HCT116 (cell line): ENCODE results near the gene ARHGEF6. TPM values are rescaled to one million over a fixed set of nuclear protein-coding genes. Genes with fewer than 3 reads are reported as not detected.

ENCODE experiments used
- ATAC-seq: fragments of 200-7000 bp; cut with Tn5 transposase; 2 replicates; pipeline ENCODE4 v1.9.1; 2020; ENCODE audit warnings: mild to moderate bottlenecking, moderate library complexity
- BruUV-seq: library from RNA; stranded (reverse); fragments of 400-500 nt; replicated peaks from 2 replicates; lab custom pipeline; 2021; lab: Mats Ljungman, UMichigan
- CTCF ChIA-PET: fragments of 300-600 bp; sonication (Branson Sonifier 250); formaldehyde crosslinking; loops from one replicate; lab custom pipeline; 2021; ENCODE audit warnings: antibody characterized with exemption; lab: Charles Lee
- POLR2A ChIA-PET: fragments of 300-600, 350-600 bp; sonication (Branson Sonifier 250); formaldehyde crosslinking; loops from one replicate; lab custom pipeline; 2021; ENCODE audit warnings: antibody characterized with exemption; lab: Charles Lee
- RAD21 ChIA-PET, 2 experiments: fragments of 300-600 bp; sonication (Branson Sonifier 250); formaldehyde crosslinking; loops; one replicate each; lab custom pipeline; 2023; ENCODE audit warnings: low total read pairs in 2 of 2; ENCODE audit not compliant: uncharacterized antibody in 2 of 2, unreplicated experiment in 2 of 2, low non-redundant PET in 1 of 2; lab: Charles Lee
- DNase-seq: peaks from one replicate; pipeline ENCODE4 v3.0.0-alpha.2; 2010; ENCODE audit warnings: low read depth, low spot score
- H2AFZ ChIP-seq: fragments of 200-600 bp; shearing (Covaris generic), sonication (generic); 2 replicates; pipeline ENCODE4 v1.6.1; 2017; ENCODE audit warnings: low read depth, mixed run types, mixed read lengths, antibody characterized with exemption, low read length; ENCODE audit not compliant: poor library complexity, severe bottlenecking
- H3K27ac ChIP-seq: 2 replicates; pipeline ENCODE4 v1.5.1; 2012; ENCODE audit warnings: low read depth, low read length
- H3K27me3 ChIP-seq: fragments of 200-600 bp; sonication (generic); 2 replicates; pipeline ENCODE4 v1.6.1; 2016; ENCODE audit warnings: mixed run types, low read length, mixed read lengths; ENCODE audit not compliant: insufficient read depth
- H3K36me3 ChIP-seq, 2 experiments: fragments of 200-500 bp in 1 of 2; fragments of 200-600 bp in 1 of 2; sonication (Bioruptor generic) in 1 of 2; sonication (generic) in 1 of 2; 2 replicates each; pipeline versions ENCODE4 v1.5.1 to v1.6.1; 2014 to 2016; ENCODE audit warnings: low read length in 2 of 2, inconsistent platforms in 1 of 2, mixed read lengths in 1 of 2, mixed run types in 1 of 2; ENCODE audit not compliant: insufficient read depth in 2 of 2, control insufficient read depth in 1 of 2
- H3K4me1 ChIP-seq, 2 experiments: fragments of 200-600 bp in 1 of 2; sonication (generic) in 1 of 2; 2 replicates each; pipeline versions ENCODE4 v1.5.1 to v1.6.1; 2012 to 2017; ENCODE audit warnings: low read length in 2 of 2, inconsistent platforms in 1 of 2, mild to moderate bottlenecking in 1 of 2, mixed read lengths in 1 of 2, mixed run types in 1 of 2, moderate library complexity in 1 of 2; ENCODE audit not compliant: insufficient read depth in 2 of 2, control insufficient read depth in 1 of 2
- H3K4me2 ChIP-seq: fragments of 200-600 bp; sonication (generic); 2 replicates; pipeline ENCODE4 v1.6.1; 2017; ENCODE audit warnings: mixed run types, low read length, mixed read lengths
- H3K4me3 ChIP-seq, 2 experiments: fragments of 200-600 bp in 1 of 2; sonication (generic) in 1 of 2; replicated peaks in 1 of 2; 2 replicates each; pipeline ENCODE4 v1.5.1; 2011 to 2016; ENCODE audit warnings: low read length in 2 of 2, control low read depth in 1 of 2, low read depth in 1 of 2, mild to moderate bottlenecking in 1 of 2, mixed read lengths in 1 of 2, mixed run types in 1 of 2
- H3K79me2 ChIP-seq: fragments of 200-600 bp; sonication (generic); 2 replicates; pipeline ENCODE4 v1.6.1; 2017; ENCODE audit warnings: mild to moderate bottlenecking, mixed run types, low read length, moderate library complexity, mixed read lengths; ENCODE audit not compliant: insufficient read depth
- H3K9ac ChIP-seq: fragments of 200-600 bp; sonication (generic); 2 replicates; pipeline ENCODE4 v1.6.1; 2016; ENCODE audit warnings: low read length, mixed read lengths
- H3K9me2 ChIP-seq: fragments of 200-600 bp; sonication (generic), shearing (Covaris generic); 2 replicates; pipeline ENCODE4 v1.6.1; 2017; ENCODE audit warnings: mixed run types, mild to moderate bottlenecking, moderate library complexity; ENCODE audit not compliant: insufficient read depth
- H3K9me3 ChIP-seq, 2 experiments: fragments of 200-500 bp in 1 of 2; fragments of 200-600 bp in 1 of 2; sonication (Bioruptor generic) in 1 of 2; sonication (generic) in 1 of 2; 2 replicates each; pipeline ENCODE4 v1.6.1; 2014 to 2017; ENCODE audit warnings: low read length in 2 of 2, mixed read lengths in 2 of 2, inconsistent platforms in 1 of 2, low read depth in 1 of 2, mild to moderate bottlenecking in 1 of 2, mixed run types in 1 of 2, moderate library complexity in 1 of 2; ENCODE audit not compliant: control insufficient read depth in 1 of 2, insufficient read depth in 1 of 2
- H4K20me1 ChIP-seq: fragments of 200-600 bp; sonication (generic), shearing (Covaris generic); 2 replicates; pipeline ENCODE4 v1.6.1; 2017; ENCODE audit warnings: mixed run types, mild to moderate bottlenecking, moderate library complexity; ENCODE audit not compliant: insufficient read depth
- CBX3 ChIP-seq: IDR thresholded peaks from 2 replicates; pipeline ENCODE4 v1.6.1; 2012; ENCODE audit warnings: low read depth
- CEBPB ChIP-seq: IDR thresholded peaks from 2 replicates; pipeline ENCODE4 v1.6.1; 2012; ENCODE audit warnings: low read depth
- EGR1 ChIP-seq: IDR thresholded peaks from 2 replicates; pipeline ENCODE4 v1.6.1; 2012; ENCODE audit warnings: low read depth
- ELF1 ChIP-seq: IDR thresholded peaks from 2 replicates; pipeline ENCODE4 v1.6.1; 2012; ENCODE audit warnings: low read depth, borderline replicate concordance
- EZH2 ChIP-seq: fragments of 200-600 bp; sonication (generic); IDR thresholded peaks from 2 replicates; pipeline ENCODE4 v1.6.1; 2017; ENCODE audit warnings: antibody characterized with exemption, mixed run types
- EZH2phosphoT487 ChIP-seq: fragments of 200-600 bp; IDR thresholded peaks from 2 replicates; pipeline ENCODE4 v1.6.1; 2018; ENCODE audit warnings: antibody characterized with exemption, borderline replicate concordance
- JUND ChIP-seq: IDR thresholded peaks from 2 replicates; pipeline ENCODE4 v1.6.1; 2012
- RAD21 ChIP-seq: IDR thresholded peaks from 2 replicates; pipeline ENCODE4 v1.6.1; 2012; ENCODE audit warnings: low read depth, mild to moderate bottlenecking
- SIN3A ChIP-seq: IDR thresholded peaks from 2 replicates; pipeline ENCODE4 v1.6.1; 2012; ENCODE audit warnings: low read depth
- SP1 ChIP-seq: IDR thresholded peaks from 2 replicates; pipeline ENCODE4 v1.6.1; 2012; ENCODE audit warnings: low read depth
- YY1 ChIP-seq: IDR thresholded peaks from 2 replicates; pipeline ENCODE4 v1.6.1; 2011; ENCODE audit warnings: low read length, low read depth, moderate library complexity, mild to moderate bottlenecking; ENCODE audit not compliant: insufficient replicate concordance; ENCODE audit errors: extremely low read depth
- ZFX ChIP-seq: fragments of 450-650 bp; IDR thresholded peaks from 2 replicates; pipeline ENCODE4 v1.6.1; 2017
- ZNF274 ChIP-seq: fragments of 200-500 bp; sonication (Bioruptor generic); IDR thresholded peaks from 2 replicates; pipeline ENCODE4 v1.6.1; 2014; ENCODE audit warnings: mild to moderate bottlenecking, low read depth, low read length, inconsistent platforms
- intact Hi-C: fragments of 100-400 bp; cut with micrococcal nuclease; formaldehyde crosslinking; loops from 2 replicates; pipeline ENCODE4 v1.10.0; 2022
- total RNA-seq: library from RNA; stranded (reverse); gene quantifications from one replicate; pipeline ENCODE4 v1.2.1, GENCODE V29; 2021; ENCODE audit not compliant: unreplicated experiment
- TF ChIP-seq, protein P1 (sequence below): IDR thresholded peaks from 2 replicates; pipeline ENCODE4 v1.6.1; 2012
- TF ChIP-seq, protein P2 (sequence below): IDR thresholded peaks from 2 replicates; pipeline ENCODE4 v1.6.1; 2011; ENCODE audit warnings: mild to moderate bottlenecking, low read length, moderate library complexity; ENCODE audit not compliant: insufficient replicate concordance; ENCODE audit errors: extremely low read depth

Gene ARHGEF6
- total RNA-seq, 1 experiment from 2014 or later, result 1.9 TPM

DNA sequence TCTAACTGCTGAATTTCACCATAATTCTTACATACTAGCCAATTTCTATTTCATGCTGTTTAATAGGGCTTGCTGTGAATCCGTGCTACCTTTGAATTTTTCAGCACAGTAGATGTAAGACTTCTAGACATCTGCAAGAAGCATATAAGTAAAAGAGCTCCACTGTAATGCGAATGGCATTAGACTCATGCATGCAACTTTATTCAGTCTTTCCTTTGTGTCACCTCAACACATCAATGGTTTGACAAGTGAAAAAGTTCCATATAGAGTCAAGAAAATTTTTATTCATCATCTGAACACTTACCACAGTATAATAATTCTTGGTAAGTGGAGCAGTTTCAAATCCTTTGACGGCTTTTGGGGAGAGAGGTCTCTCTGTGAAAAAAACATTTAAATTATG, 48.9 kb downstream of the ARHGEF6 start:
- intact Hi-C loops, result no loop called here
- no peak for ATAC-seq
- CTCF ChIA-PET, result no interaction called here

More for the DNA sequence above, 48.9 kb downstream of the ARHGEF6 start:
- Histone ChIP-seq H4K20me1 (no peaks in the 10 kb centered on the region), H3K79me2 (no peaks in the 10 kb centered on the region), H3K4me3 (no peak overlapping the region), H2AFZ (no peak overlapping the region), H3K9me2 (no peaks in the 10 kb centered on the region), H3K9ac (no peak overlapping the region), H3K9me3 (no peaks in the 10 kb centered on the region), H3K36me3 (no peaks in the 10 kb centered on the region), H3K4me2 (no peak overlapping the region), H3K27ac (no peak overlapping the region), H3K27me3 (no peaks in the 10 kb centered on the region), H3K4me1 (no peaks in the 10 kb centered on the region)
- TF ChIP-seq, protein P1, sequence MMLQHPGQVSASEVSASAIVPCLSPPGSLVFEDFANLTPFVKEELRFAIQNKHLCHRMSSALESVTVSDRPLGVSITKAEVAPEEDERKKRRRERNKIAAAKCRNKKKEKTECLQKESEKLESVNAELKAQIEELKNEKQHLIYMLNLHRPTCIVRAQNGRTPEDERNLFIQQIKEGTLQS, result no peak
- TF ChIP-seq RAD21 (no peak), SIN3A (no peak), JUND (no peak), EGR1 (no peak), ELF1 (no peak), CBX3 (no peak), EZH2phosphoT487 (no peak), CEBPB (no peak), SP1 (no peak), EZH2 (no peak), YY1 (no peak), ZNF274 (no peak), ZFX (no peak)
- TF ChIP-seq, protein P2, sequence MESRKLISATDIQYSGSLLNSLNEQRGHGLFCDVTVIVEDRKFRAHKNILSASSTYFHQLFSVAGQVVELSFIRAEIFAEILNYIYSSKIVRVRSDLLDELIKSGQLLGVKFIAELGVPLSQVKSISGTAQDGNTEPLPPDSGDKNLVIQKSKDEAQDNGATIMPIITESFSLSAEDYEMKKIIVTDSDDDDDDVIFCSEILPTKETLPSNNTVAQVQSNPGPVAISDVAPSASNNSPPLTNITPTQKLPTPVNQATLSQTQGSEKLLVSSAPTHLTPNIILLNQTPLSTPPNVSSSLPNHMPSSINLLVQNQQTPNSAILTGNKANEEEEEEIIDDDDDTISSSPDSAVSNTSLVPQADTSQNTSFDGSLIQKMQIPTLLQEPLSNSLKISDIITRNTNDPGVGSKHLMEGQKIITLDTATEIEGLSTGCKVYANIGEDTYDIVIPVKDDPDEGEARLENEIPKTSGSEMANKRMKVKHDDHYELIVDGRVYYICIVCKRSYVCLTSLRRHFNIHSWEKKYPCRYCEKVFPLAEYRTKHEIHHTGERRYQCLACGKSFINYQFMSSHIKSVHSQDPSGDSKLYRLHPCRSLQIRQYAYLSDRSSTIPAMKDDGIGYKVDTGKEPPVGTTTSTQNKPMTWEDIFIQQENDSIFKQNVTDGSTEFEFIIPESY, result no peak
- RAD21 ChIA-PET, result no interaction called here
- POLR2A ChIA-PET, result no interaction called here
- BruUV-seq, result no TSS peak
- no peak for DNase-seq
